ENCODE measurements around the gene SPINK13.

SPINK13 gene

DNA sequence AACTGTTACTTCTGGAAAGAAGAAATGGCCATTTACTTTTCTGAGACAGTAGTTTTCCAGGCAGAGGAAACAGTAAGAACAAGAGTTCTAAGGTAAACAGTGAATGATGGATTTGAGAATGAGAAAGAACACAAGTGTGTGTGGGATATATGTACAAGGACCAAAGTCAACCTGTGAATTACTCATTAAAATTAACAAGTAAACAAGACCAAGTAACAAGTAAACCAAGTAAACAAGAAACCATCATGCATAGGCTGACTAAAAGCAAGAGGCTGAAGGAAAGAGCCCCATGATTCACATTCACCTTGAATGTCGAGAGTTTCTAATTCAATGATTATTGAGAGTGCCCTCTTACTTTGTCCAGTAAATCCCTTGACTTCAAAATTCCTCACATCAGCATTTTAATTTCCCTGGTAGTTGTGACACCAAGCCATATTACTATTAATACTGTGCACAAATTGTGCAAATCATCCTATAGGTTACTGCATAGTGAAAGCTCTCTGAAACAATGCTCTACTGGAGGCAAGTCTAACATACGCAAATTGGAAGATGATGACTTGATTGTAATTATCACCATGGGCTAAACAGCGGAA, 40.1 kb upstream of the SPINK13 start:
- H3K4me3 ChIP-seq (ENCODE audit: low read length), result no peak overlapping the region
- no peaks in the 10 kb centered on the region for H3K9me2 ChIP-seq (replicated peaks; ENCODE audit: control insufficient read depth, low read length)
- H3F3A ChIP-seq (ENCODE audit: control insufficient read depth, insufficient read depth), result no peaks in the 10 kb centered on the region
- TF ChIP-seq EZH2phosphoT487 (IDR thresholded peaks at IDR 0.05; ENCODE audit: borderline replicate concordance, low read length), result no peak
- TF ChIP-seq, protein P1, sequence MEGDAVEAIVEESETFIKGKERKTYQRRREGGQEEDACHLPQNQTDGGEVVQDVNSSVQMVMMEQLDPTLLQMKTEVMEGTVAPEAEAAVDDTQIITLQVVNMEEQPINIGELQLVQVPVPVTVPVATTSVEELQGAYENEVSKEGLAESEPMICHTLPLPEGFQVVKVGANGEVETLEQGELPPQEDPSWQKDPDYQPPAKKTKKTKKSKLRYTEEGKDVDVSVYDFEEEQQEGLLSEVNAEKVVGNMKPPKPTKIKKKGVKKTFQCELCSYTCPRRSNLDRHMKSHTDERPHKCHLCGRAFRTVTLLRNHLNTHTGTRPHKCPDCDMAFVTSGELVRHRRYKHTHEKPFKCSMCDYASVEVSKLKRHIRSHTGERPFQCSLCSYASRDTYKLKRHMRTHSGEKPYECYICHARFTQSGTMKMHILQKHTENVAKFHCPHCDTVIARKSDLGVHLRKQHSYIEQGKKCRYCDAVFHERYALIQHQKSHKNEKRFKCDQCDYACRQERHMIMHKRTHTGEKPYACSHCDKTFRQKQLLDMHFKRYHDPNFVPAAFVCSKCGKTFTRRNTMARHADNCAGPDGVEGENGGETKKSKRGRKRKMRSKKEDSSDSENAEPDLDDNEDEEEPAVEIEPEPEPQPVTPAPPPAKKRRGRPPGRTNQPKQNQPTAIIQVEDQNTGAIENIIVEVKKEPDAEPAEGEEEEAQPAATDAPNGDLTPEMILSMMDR (IDR thresholded peaks at IDR 0.05; ENCODE audit: low read depth, low read length, poor library complexity, severe bottlenecking), result no peak
- no peaks in the 10 kb centered on the region for H3K4me1 ChIP-seq (ENCODE audit: control insufficient read depth, low read length)
- no peaks in the 10 kb centered on the region for H3K27me3 ChIP-seq (ENCODE audit: control insufficient read depth, low read length)
- H3K36me3 ChIP-seq (ENCODE audit: control insufficient read depth, low read length), result no peaks in the 10 kb centered on the region
- H4K20me1 ChIP-seq (ENCODE audit: control insufficient read depth, insufficient read depth, low read depth, low read length), result no peaks in the 10 kb centered on the region
- no peak overlapping the region for H3K4me2 ChIP-seq (ENCODE audit: low read length)
- H3K79me2 ChIP-seq (ENCODE audit: control insufficient read depth, low read length), result no peaks in the 10 kb centered on the region
- no peak overlapping the region for H3K27ac ChIP-seq (ENCODE audit: low read depth, low read length)
- no peaks in the 10 kb centered on the region for H3K9me3 ChIP-seq (ENCODE audit: control insufficient read depth, insufficient read depth, low read length)

GRCh38 chr5:148229840-148230239, 38.8 kb upstream of the SPINK13 start:
- Histone ChIP-seq H3K27ac (ENCODE audit: low read depth, low read length) (no peak overlapping the region), H3K9me3 (ENCODE audit: control insufficient read depth, insufficient read depth, low read length) (no peaks in the 10 kb centered on the region), H4K20me1 (ENCODE audit: control insufficient read depth, insufficient read depth, low read depth, low read length) (no peaks in the 10 kb centered on the region), H3K27me3 (ENCODE audit: control insufficient read depth, low read length) (no peaks in the 10 kb centered on the region), H3K4me3 (ENCODE audit: low read length) (no peak overlapping the region), H3K79me2 (ENCODE audit: control insufficient read depth, low read length) (no peaks in the 10 kb centered on the region), H3F3A (ENCODE audit: control insufficient read depth, insufficient read depth) (no peaks in the 10 kb centered on the region), H3K9me2 (replicated peaks; ENCODE audit: control insufficient read depth, low read length) (no peaks in the 10 kb centered on the region), H3K4me1 (ENCODE audit: control insufficient read depth, low read length) (no peaks in the 10 kb centered on the region), H3K4me2 (ENCODE audit: low read length) (no peak overlapping the region), H3K36me3 (ENCODE audit: control insufficient read depth, low read length) (no peaks in the 10 kb centered on the region)
- TF ChIP-seq EZH2phosphoT487 (IDR thresholded peaks at IDR 0.05; ENCODE audit: borderline replicate concordance, low read length), result no peak
- TF ChIP-seq, protein P1 (IDR thresholded peaks at IDR 0.05; ENCODE audit: low read depth, low read length, poor library complexity, severe bottlenecking), result no peak

- Histone ChIP-seq H3K36me3 (ENCODE audit: control insufficient read depth, low read length) (no peaks in the 10 kb centered on the region), H3K27me3 (ENCODE audit: control insufficient read depth, low read length) (no peaks in the 10 kb centered on the region), H3K4me1 (ENCODE audit: control insufficient read depth, low read length) (no peaks in the 10 kb centered on the region), H3K27ac (ENCODE audit: low read depth, low read length) (no peak overlapping the region), H3K9me3 (ENCODE audit: control insufficient read depth, insufficient read depth, low read length) (no peaks in the 10 kb centered on the region), H3K9me2 (replicated peaks; ENCODE audit: control insufficient read depth, low read length) (no peaks in the 10 kb centered on the region), H3K4me3 (ENCODE audit: low read length) (no peak overlapping the region), H4K20me1 (ENCODE audit: control insufficient read depth, insufficient read depth, low read depth, low read length) (no peaks in the 10 kb centered on the region), H3K4me2 (ENCODE audit: low read length) (no peak overlapping the region), H3K79me2 (ENCODE audit: control insufficient read depth, low read length) (no peaks in the 10 kb centered on the region), H3F3A (ENCODE audit: control insufficient read depth, insufficient read depth) (no peaks in the 10 kb centered on the region)
- TF ChIP-seq, protein P1 (IDR thresholded peaks at IDR 0.05; ENCODE audit: low read depth, low read length, poor library complexity, severe bottlenecking), result no peak
- no peak for TF ChIP-seq EZH2phosphoT487 (IDR thresholded peaks at IDR 0.05; ENCODE audit: borderline replicate concordance, low read length)
These were observed 38.4 kb upstream of the SPINK13 start for GRCh38 chr5:148230240-148230639.
